ENCODE measurements around the gene PRSS36. TPM values are rescaled to one million over a fixed set of nuclear protein-coding genes. Genes with fewer than 3 reads are reported as not detected.
A peak's percentile ranks its signal among the peaks of the same experiment; 100 is the strongest.

PRSS36 gene
- total and polyA plus RNA-seq, 9 donors, result 0.28 to 2.1 (median 1.1) TPM; not detected in 2

DNA sequence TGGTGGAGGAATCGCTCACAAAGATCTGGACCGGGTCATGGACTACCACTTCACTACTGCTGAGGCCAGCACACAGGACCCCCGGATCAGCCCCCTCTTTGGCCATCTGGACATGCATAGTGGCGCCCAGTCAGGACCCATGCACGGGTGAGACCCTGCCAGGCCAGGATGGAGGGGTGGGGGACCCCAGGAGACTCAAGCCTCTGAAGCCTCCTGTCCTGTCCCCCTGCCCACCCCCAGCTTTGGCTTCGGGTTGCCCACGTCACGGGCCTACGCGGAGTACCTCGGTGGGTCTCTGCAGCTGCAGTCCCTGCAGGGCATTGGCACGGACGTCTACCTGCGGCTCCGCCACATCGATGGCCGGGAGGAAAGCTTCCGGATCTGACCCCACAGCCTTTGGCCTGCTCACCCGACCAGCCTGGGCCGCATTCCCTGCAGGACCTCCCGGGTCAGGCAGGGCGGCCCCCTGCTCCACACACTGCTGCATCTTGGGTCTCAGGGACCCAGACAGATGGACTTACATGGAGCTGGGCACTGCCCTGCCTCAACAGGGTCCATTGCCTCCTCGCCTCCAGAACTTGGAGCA is 37.9 kb downstream of the PRSS36 start:
- Histone ChIP-seq H3K4me3 (no peak overlapping the region), H3K36me3 (no peaks in the 10 kb centered on the region), H3K4me1 (ENCODE audit: insufficient read depth) (peaks cover 5% of the 10 kb centered on the region), H3K27ac (no peak overlapping the region), H3K27me3 (no peaks in the 10 kb centered on the region), H3K9me3 (no peaks in the 10 kb centered on the region)
- intact Hi-C loops (cut with DNase I), result loop anchor here in 1 of 4 donors (10.0 kb wide), 1 partner anchor 157 kb away; the partner anchor contains the start of gene SETD1A
- no peak for DNase-seq
- WGBS, 3 donors, result 85 to 89% (median 89%) methylated on average over 23 of the region's 23 CpGs
- TF ChIP-seq EP300 (IDR thresholded peaks at IDR 0.05) (no peak), POLR2A (IDR thresholded peaks at IDR 0.05) (no peak)

DNA sequence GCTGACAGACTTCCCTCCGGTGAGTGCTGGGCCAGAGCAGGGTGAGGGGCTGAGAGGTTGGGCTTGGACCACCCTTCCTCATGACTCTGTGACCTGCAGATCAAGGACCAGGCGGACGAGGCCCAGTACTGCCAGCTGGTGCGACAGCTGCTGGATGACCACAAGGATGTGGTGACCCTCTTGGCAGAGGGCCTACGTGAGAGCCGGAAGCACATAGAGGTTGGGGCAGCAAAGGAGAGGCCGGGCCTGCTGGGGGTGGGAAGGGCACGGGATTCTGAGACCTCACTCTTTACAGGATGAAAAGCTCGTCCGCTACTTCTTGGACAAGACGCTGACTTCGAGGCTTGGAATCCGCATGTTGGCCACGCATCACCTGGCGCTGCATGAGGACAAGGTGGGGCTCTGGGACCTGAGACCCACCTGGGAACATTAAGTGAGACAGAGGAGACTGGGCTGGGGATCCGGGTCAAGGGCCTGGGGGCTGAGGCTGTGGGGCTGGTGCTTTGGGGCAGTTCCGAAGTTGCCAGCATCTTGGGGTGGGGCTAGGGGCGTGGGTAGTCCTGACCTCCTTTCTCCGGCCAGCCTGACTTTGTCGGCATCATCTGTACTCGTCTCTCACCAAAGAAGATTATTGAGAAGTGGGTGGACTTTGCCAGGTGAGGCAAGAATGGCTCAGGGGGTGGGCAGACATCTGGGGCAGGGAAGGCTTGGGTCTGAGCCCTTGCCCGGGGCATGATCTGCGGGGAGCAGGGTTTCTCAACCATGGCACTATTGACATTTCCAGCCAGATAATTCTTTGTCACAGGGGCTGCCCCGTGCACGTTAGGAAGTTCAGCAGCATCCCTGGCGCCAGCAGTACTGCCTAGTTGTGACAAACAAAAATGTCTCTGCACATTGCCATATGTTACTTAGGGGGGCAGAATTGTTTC is 39.5 kb downstream of the PRSS36 start:
- H3K36me3 ChIP-seq, result no peaks in the 10 kb centered on the region
- intact Hi-C loops (cut with DNase I), result loop anchor here in 1 of 4 donors (10.0 kb wide), 1 partner anchor 156 kb away; the partner anchor contains the start of gene SETD1A
- H3K27me3 ChIP-seq, result no peaks in the 10 kb centered on the region
- no peak for DNase-seq
- no peaks in the 10 kb centered on the region for H3K9me3 ChIP-seq
- no peak overlapping the region for H3K27ac ChIP-seq
- TF ChIP-seq EP300 (IDR thresholded peaks at IDR 0.05), result no peak
- TF ChIP-seq, protein P1, sequence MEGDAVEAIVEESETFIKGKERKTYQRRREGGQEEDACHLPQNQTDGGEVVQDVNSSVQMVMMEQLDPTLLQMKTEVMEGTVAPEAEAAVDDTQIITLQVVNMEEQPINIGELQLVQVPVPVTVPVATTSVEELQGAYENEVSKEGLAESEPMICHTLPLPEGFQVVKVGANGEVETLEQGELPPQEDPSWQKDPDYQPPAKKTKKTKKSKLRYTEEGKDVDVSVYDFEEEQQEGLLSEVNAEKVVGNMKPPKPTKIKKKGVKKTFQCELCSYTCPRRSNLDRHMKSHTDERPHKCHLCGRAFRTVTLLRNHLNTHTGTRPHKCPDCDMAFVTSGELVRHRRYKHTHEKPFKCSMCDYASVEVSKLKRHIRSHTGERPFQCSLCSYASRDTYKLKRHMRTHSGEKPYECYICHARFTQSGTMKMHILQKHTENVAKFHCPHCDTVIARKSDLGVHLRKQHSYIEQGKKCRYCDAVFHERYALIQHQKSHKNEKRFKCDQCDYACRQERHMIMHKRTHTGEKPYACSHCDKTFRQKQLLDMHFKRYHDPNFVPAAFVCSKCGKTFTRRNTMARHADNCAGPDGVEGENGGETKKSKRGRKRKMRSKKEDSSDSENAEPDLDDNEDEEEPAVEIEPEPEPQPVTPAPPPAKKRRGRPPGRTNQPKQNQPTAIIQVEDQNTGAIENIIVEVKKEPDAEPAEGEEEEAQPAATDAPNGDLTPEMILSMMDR (IDR thresholded peaks at IDR 0.05), result no peak
- no peak for TF ChIP-seq POLR2A (IDR thresholded peaks at IDR 0.05)
- H3K4me1 ChIP-seq (ENCODE audit: insufficient read depth), result peaks cover 6% of the 10 kb centered on the region
- no peak overlapping the region for H3K4me3 ChIP-seq
- 75 to 82% (median 78%) methylated on average over 23 to 26 of the region's 26 CpGs for WGBS, 3 donors

DNA sequence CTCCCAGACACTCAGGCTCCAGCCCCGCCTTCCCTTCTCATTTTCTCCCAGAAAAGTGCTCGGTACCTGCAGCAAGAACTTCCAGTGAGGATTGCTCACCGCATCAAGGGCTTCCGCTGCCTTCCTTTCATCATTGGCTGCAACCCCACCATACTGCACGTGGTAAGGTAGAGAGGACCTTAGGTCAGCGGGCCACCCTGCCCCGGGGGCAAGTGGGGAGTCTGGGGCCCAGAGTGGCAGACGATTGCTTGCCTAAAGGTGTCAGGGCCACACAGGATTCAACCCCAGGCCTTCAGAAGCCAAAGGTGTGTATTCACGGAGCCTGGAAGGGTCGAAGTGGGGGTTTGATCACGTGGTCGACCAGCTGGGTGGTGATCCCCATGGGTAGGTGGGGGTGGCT is 40.2 kb downstream of the PRSS36 start:
- WGBS, 3 donors, result 82 to 88% (median 84%) methylated on average over 12 of the region's 12 CpGs
- intact Hi-C loops (cut with DNase I), result loop anchor here in 1 of 4 donors (10.0 kb wide), 1 partner anchor 155 kb away; the partner anchor contains the start of gene SETD1A
- H3K4me3 ChIP-seq, result no peak overlapping the region
- H3K9me3 ChIP-seq, result no peaks in the 10 kb centered on the region
- peaks cover 6% of the 10 kb centered on the region for H3K4me1 ChIP-seq (ENCODE audit: insufficient read depth)
- no peaks in the 10 kb centered on the region for H3K36me3 ChIP-seq
- no peaks in the 10 kb centered on the region for H3K27me3 ChIP-seq
- TF ChIP-seq, protein P1 (IDR thresholded peaks at IDR 0.05), result no peak
- no peak for TF ChIP-seq POLR2A (IDR thresholded peaks at IDR 0.05)
- H3K27ac ChIP-seq, result no peak overlapping the region
- DNase-seq, result no peak

DNA sequence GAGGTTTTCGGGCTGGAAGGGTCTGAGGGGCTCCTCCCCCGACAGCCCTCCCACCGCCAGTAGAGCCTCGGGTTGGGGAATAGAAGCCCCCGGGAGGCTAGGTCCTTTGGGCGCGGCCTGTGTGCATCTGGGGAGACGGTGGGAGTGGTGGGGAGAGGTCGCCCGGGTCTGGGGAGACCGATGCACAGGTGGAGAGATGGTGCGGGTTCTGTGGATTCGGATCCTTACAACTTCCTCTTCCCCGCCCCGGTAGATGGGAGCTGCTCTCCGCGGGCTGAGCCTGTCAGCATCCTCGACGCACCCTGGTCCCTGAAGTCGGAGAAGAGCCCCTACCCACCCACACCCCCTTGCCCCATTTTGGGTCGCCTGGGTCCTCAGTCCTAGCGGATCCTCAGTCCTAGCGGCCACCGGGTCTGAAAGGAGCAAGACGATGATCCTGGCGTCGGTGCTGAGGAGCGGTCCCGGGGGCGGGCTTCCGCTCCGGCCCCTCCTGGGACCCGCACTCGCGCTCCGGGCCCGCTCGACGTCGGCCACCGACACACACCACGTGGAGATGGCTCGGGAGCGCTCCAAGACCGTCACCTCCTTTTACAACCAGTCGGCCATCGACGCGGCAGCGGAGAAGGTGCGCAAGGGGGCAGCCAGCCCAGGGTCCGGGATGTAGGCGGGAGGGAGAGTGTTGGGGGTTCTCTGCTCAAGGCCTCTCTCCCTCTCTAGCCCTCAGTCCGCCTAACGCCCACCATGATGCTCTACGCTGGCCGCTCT is 40.9 kb downstream of the PRSS36 start:
- no peaks in the 10 kb centered on the region for H3K27me3 ChIP-seq
- DNase-seq, result no peak
- intact Hi-C loops (cut with DNase I), result no loop called here
- H3K36me3 ChIP-seq, result no peaks in the 10 kb centered on the region
- H3K9me3 ChIP-seq, result no peaks in the 10 kb centered on the region
- 27 to 34% (median 30%) methylated on average over 56 to 57 of the region's 57 CpGs for WGBS, 3 donors
- TF ChIP-seq EP300 (IDR thresholded peaks at IDR 0.05) (no peak), POLR2A (IDR thresholded peaks at IDR 0.05) (no peak)
- TF ChIP-seq, protein P1 (IDR thresholded peaks at IDR 0.05), result no peak
- H3K4me3 ChIP-seq, result peak overlapping the region; percentile 84
- peak overlapping the region; percentile 76 to 81 for H3K27ac ChIP-seq
- peaks cover 6% of the 10 kb centered on the region for H3K4me1 ChIP-seq (ENCODE audit: insufficient read depth)
